ENCODE results near the gene CPEB4.

DNA sequence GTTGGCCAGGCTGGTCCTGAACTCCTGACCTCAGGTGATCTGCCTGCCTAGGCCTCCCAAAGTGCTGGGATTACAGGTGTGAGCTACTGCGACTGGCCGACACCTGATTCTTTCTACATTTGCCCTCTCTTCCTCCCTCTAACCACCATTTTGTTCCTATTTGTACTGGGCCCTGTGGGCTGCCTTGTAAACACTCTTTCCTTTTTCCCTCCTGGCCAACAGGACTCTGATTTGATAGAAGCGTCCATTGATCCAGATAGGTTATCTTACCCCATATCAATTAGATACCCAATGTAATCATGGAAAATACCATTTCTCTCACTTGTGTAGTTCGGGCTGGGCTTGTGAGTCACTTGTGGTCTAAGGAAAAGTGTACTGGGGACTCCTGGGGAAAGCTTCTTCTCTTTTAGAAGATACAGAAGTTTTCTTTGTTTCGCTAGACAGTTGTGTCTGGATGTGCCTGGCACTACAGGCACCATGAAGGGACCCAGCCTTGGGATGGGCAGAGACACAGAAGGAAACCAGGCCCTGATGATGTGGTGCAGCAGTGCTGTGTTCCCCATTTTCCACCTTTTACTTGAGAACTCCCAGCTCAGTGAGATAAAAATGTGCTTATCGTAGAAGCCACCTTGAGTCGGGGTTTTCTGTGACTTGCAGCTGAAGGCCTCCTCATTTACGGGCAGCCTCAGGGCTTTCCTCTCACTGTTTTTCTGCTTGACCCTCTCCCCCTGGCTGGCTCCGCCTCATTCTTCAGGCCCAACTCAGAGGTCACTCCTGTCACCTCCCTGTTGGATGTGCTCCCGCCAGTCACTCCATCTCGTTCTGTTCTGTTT is 32.8 kb upstream of the CPEB4 start:
- TF ChIP-seq, protein P1, sequence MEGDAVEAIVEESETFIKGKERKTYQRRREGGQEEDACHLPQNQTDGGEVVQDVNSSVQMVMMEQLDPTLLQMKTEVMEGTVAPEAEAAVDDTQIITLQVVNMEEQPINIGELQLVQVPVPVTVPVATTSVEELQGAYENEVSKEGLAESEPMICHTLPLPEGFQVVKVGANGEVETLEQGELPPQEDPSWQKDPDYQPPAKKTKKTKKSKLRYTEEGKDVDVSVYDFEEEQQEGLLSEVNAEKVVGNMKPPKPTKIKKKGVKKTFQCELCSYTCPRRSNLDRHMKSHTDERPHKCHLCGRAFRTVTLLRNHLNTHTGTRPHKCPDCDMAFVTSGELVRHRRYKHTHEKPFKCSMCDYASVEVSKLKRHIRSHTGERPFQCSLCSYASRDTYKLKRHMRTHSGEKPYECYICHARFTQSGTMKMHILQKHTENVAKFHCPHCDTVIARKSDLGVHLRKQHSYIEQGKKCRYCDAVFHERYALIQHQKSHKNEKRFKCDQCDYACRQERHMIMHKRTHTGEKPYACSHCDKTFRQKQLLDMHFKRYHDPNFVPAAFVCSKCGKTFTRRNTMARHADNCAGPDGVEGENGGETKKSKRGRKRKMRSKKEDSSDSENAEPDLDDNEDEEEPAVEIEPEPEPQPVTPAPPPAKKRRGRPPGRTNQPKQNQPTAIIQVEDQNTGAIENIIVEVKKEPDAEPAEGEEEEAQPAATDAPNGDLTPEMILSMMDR (IDR thresholded peaks at IDR 0.05; ENCODE audit: low read depth, low read length): no peak
- no peak for TF ChIP-seq EZH2phosphoT487 (IDR thresholded peaks at IDR 0.05; ENCODE audit: low read depth)

All from OCI-LY3 (cell line).